Panc1 (cell line): ENCODE results near the gene A2M. TPM values are rescaled to one million over a fixed set of nuclear protein-coding genes. Genes with fewer than 3 reads are reported as not detected.

ENCODE experiments used
- ATAC-seq: fragments of 200-7000 bp; cut with Tn5 transposase; 2 replicates; pipeline ENCODE4 v1.9.1; 2020; ENCODE audit warnings: mild to moderate bottlenecking, moderate library complexity
- BruUV-seq: library from RNA; stranded (reverse); fragments of 400-500 nt; replicated peaks from 2 replicates; lab custom pipeline; 2021; lab: Mats Ljungman, UMichigan
- CTCF ChIA-PET: fragments of 300-600 bp; sonication (Branson Sonifier 250); formaldehyde crosslinking; loops from one replicate; lab custom pipeline; 2022; ENCODE audit warnings: antibody characterized with exemption; lab: Charles Lee
- POLR2A ChIA-PET: fragments of 300-600 bp; sonication (Branson Sonifier 250); formaldehyde crosslinking; loops from one replicate; lab custom pipeline; 2022; ENCODE audit warnings: antibody characterized with exemption; lab: Charles Lee
- DNase-seq: peaks from one replicate; pipeline ENCODE4 v3.0.0-alpha.2; 2010; ENCODE audit warnings: low read depth, low spot score
- H3K27ac ChIP-seq: 2 replicates; pipeline ENCODE4 v1.5.1; 2011; ENCODE audit warnings: mild to moderate bottlenecking, low read length, inconsistent platforms
- H3K27me3 ChIP-seq: fragments of 200-500 bp; sonication (Bioruptor generic); 2 replicates; pipeline ENCODE4 v1.6.0; 2014; ENCODE audit warnings: low read length, inconsistent platforms; ENCODE audit not compliant: control insufficient read depth, insufficient read depth
- H3K36me3 ChIP-seq: fragments of 200-500 bp; sonication (Bioruptor generic); 2 replicates; pipeline ENCODE4 v1.5.1; 2014; ENCODE audit warnings: inconsistent platforms, mild to moderate bottlenecking, low read length, moderate library complexity; ENCODE audit not compliant: control insufficient read depth, insufficient read depth
- H3K4me1 ChIP-seq: 2 replicates; pipeline ENCODE4 v1.5.1; 2011; ENCODE audit warnings: inconsistent platforms, mild to moderate bottlenecking, low read length, moderate library complexity; ENCODE audit not compliant: control insufficient read depth, insufficient read depth
- H3K4me3 ChIP-seq, 2 experiments: 2 replicates each; pipeline ENCODE4 v1.5.1; 2011 to 2012; ENCODE audit warnings: low read depth in 2 of 2, low read length in 2 of 2, mild to moderate bottlenecking in 2 of 2, inconsistent platforms in 1 of 2, moderate library complexity in 1 of 2
- H3K9me3 ChIP-seq: fragments of 200-500 bp; sonication (Bioruptor generic); 2 replicates; pipeline ENCODE4 v1.5.1; 2014; ENCODE audit warnings: low read depth, mild to moderate bottlenecking, inconsistent platforms, low read length, moderate library complexity; ENCODE audit not compliant: control insufficient read depth, insufficient read depth
- CTCF ChIP-seq: fragments of 450-650 bp; IDR thresholded peaks from 2 replicates; pipeline ENCODE4 v1.5.1; 2017; ENCODE audit warnings: mild to moderate bottlenecking
- POLR2AphosphoS5 ChIP-seq: IDR thresholded peaks from 2 replicates; pipeline ENCODE4 v1.6.1; 2012; ENCODE audit warnings: mild to moderate bottlenecking, low read depth, low read length, moderate library complexity
- REST ChIP-seq, 2 experiments: IDR thresholded peaks; 2 replicates each; pipeline ENCODE4 v1.6.1; 2011 to 2012; ENCODE audit warnings: low read depth in 2 of 2, control low read depth in 1 of 2, low read length in 1 of 2, mild to moderate bottlenecking in 1 of 2, moderate library complexity in 1 of 2; ENCODE audit not compliant: insufficient read depth in 1 of 2
- SIN3A ChIP-seq: IDR thresholded peaks from 2 replicates; pipeline ENCODE4 v1.6.1; 2012; ENCODE audit warnings: low read depth, mild to moderate bottlenecking, low read length, moderate library complexity, borderline replicate concordance; ENCODE audit not compliant: insufficient read depth
- TCF7L2 ChIP-seq: IDR thresholded peaks from 2 replicates; pipeline ENCODE4 v1.6.1; 2011; ENCODE audit warnings: mild to moderate bottlenecking, low read depth, low read length, inconsistent platforms
- in situ Hi-C: cut with HindIII; loops from 2 replicates; pipeline ENCODE4 v1.10.0; 2016; ENCODE audit warnings: low sequenced_read_pairs, low pct_unique_long_range_greater_than_20kb
- intact Hi-C: fragments of 100-400 bp; cut with micrococcal nuclease; formaldehyde crosslinking; loops from one replicate; pipeline ENCODE4 v1.10.0; 2022; ENCODE audit not compliant: unreplicated experiment
- total RNA-seq: library from RNA; stranded (reverse); gene quantifications from one replicate; pipeline ENCODE4 v1.2.1, GENCODE V29; 2021; ENCODE audit not compliant: unreplicated experiment

The A2M gene
- total RNA-seq, 1 experiment from 2014 or later: 2.1 TPM

- POLR2A ChIA-PET: no interaction called here
- ATAC-seq: no peak
- no peak for DNase-seq
- intact Hi-C loops: no loop called here
- no peak for TF ChIP-seq POLR2AphosphoS5
- no peak for TF ChIP-seq TCF7L2
- no peak for TF ChIP-seq REST (IDR thresholded peaks at IDR 0.05; ENCODE audit: insufficient read depth in 1 of 2, low read depth in 2 of 2, low read length in 1 of 2)
- TF ChIP-seq SIN3A: no peak
- TF ChIP-seq CTCF: no peak
- CTCF ChIA-PET: no interaction called here
- H3K4me3 ChIP-seq: no peak overlapping the region
- no peaks in the 10 kb centered on the region; the same call in 1 of the 2 replicates for H3K36me3 ChIP-seq
- in situ Hi-C loops: no loop called here
- no TSS peak for BruUV-seq
- H3K4me1 ChIP-seq: no peaks in the 10 kb centered on the region
- H3K27me3 ChIP-seq: 0 out of 2 replicates have a peak, but pooled peaks cover 3% of the 10 kb centered on the region
- H3K27ac ChIP-seq: no peak overlapping the region
- H3K9me3 ChIP-seq: no peaks in the 10 kb centered on the region
Observed at GRCh38 chr12:9066183-9066623, 49.5 kb downstream of the A2M start.

- no peak overlapping the region for H3K4me3 ChIP-seq
- ATAC-seq: no peak
- POLR2A ChIA-PET: no interaction called here
- H3K27ac ChIP-seq: no peak overlapping the region
- H3K27me3 ChIP-seq: 0 out of 2 replicates have a peak, but pooled peaks cover 3% of the 10 kb centered on the region
- no peaks in the 10 kb centered on the region for H3K9me3 ChIP-seq
- BruUV-seq: no TSS peak
- TF ChIP-seq TCF7L2 (no peak), REST (IDR thresholded peaks at IDR 0.05; ENCODE audit: insufficient read depth in 1 of 2, low read depth in 2 of 2, low read length in 1 of 2) (no peak)
- CTCF ChIA-PET: no interaction called here
- intact Hi-C loops: no loop called here
- in situ Hi-C loops: no loop called here
- H3K36me3 ChIP-seq: no peaks in the 10 kb centered on the region; the same call in 1 of the 2 replicates
- no peak for DNase-seq
- no peaks in the 10 kb centered on the region for H3K4me1 ChIP-seq
Observed at GRCh38 chr12:9065607-9065856, 50.2 kb downstream of the A2M start.
